GM23338 (cell line): ENCODE measurements around the gene PPFIA4. TPM values are rescaled to one million over a fixed set of nuclear protein-coding genes. Genes with fewer than 3 reads are reported as not detected.
A peak's percentile ranks its signal among the peaks of the same experiment; 100 is the strongest.

Experiments
- ATAC-seq: fragments of 200-7000 bp; cut with Tn5 transposase; 3 replicates; pipeline ENCODE4 v1.9.1; 2020
- DNase-seq: peaks from one replicate; pipeline ENCODE4 v3.0.0-alpha.2; 2015; ENCODE audit warnings: low spot score
- H2AFZ ChIP-seq: fragments of 200-600 bp; sonication (generic); 2 replicates; pipeline ENCODE4 v1.8.0; 2016; ENCODE audit warnings: antibody characterized with exemption, mild to moderate bottlenecking, moderate library complexity
- H3F3A ChIP-seq: fragments of 200-600 bp; sonication (generic); replicated peaks from 2 replicates; pipeline ENCODE4 v1.8.0; 2017; ENCODE audit warnings: antibody characterized with exemption, mixed run types, low read depth
- H3K27ac ChIP-seq: fragments of 200-600 bp; sonication (generic); 2 replicates; pipeline ENCODE4 v1.6.1; 2016; ENCODE audit warnings: low read depth
- H3K27me3 ChIP-seq: fragments of 200-600 bp; sonication (generic); 2 replicates; pipeline ENCODE4 v1.8.0; 2016; ENCODE audit warnings: mild to moderate bottlenecking, mixed run types, moderate library complexity; ENCODE audit not compliant: insufficient read depth
- H3K36me3 ChIP-seq: fragments of 200-600 bp; sonication (generic); 2 replicates; pipeline ENCODE4 v1.8.0; 2016; ENCODE audit warnings: mild to moderate bottlenecking; ENCODE audit not compliant: insufficient read depth
- H3K4me1 ChIP-seq: fragments of 200-600 bp; sonication (generic); 2 replicates; pipeline ENCODE4 v1.8.0; 2016; ENCODE audit warnings: mild to moderate bottlenecking, moderate library complexity; ENCODE audit not compliant: insufficient read depth
- H3K4me2 ChIP-seq: fragments of 200-600 bp; sonication (generic); 2 replicates; pipeline ENCODE4 v1.7.1; 2017; ENCODE audit warnings: mixed run types
- H3K4me3 ChIP-seq: fragments of 200-600 bp; sonication (generic); 2 replicates; pipeline ENCODE4 v1.6.1; 2016; ENCODE audit warnings: mixed run types
- H3K79me2 ChIP-seq: fragments of 200-600 bp; sonication (generic); replicated peaks from 2 replicates; pipeline ENCODE4 v1.8.0; 2017; ENCODE audit warnings: mild to moderate bottlenecking; ENCODE audit not compliant: insufficient read depth
- H3K9me2 ChIP-seq: fragments of 200-600 bp; sonication (generic); 2 replicates; pipeline ENCODE4 v1.8.0; 2017; ENCODE audit not compliant: insufficient read depth
- H4K20me1 ChIP-seq: fragments of 200-600 bp; sonication (generic); replicated peaks from 2 replicates; pipeline ENCODE4 v1.8.0; 2017; ENCODE audit warnings: mild to moderate bottlenecking; ENCODE audit not compliant: insufficient read depth
- H3K27ac Mint-ChIP-seq: 2 replicates; pipeline ENCODE4 v1.8.0; 2020; ENCODE audit warnings: inconsistent platforms, mild to moderate bottlenecking, moderate library complexity, mixed read lengths
- H3K27me3 Mint-ChIP-seq: 3 replicates; pipeline ENCODE4 v1.8.0; 2022; ENCODE audit warnings: low read depth, mild to moderate bottlenecking, moderate library complexity, mixed read lengths, inconsistent platforms; ENCODE audit not compliant: insufficient read depth, poor library complexity
- H3K36me3 Mint-ChIP-seq: 3 replicates; pipeline ENCODE4 v1.8.0; 2021; ENCODE audit warnings: low read depth, mild to moderate bottlenecking, inconsistent platforms, moderate library complexity, mixed read lengths
- H3K4me1 Mint-ChIP-seq: 3 replicates; pipeline ENCODE4 v1.8.0; 2020; ENCODE audit warnings: mild to moderate bottlenecking, inconsistent platforms, mixed read lengths
- H3K4me3 Mint-ChIP-seq: 3 replicates; pipeline ENCODE4 v1.8.0; 2021; ENCODE audit warnings: moderate library complexity, mild to moderate bottlenecking, inconsistent platforms, mixed read lengths
- H3K9me3 Mint-ChIP-seq: 3 replicates; pipeline ENCODE4 v1.8.0; 2020; ENCODE audit warnings: moderate library complexity, mild to moderate bottlenecking, inconsistent platforms, mixed read lengths
- CREB1 ChIP-seq: fragments of 250-450 bp; sonication (Bioruptor Pico); IDR thresholded peaks from 2 replicates; pipeline ENCODE4 v1.5.0; 2020; ENCODE audit warnings: low read depth, mild to moderate bottlenecking, moderate library complexity
- EZH2 ChIP-seq: fragments of 200-600 bp; sonication (generic); IDR thresholded peaks from one replicate; pipeline ENCODE4 v1.8.0; 2017; ENCODE audit warnings: antibody characterized with exemption, mild to moderate bottlenecking, low read depth; ENCODE audit not compliant: unreplicated experiment
- EZH2phosphoT487 ChIP-seq: fragments of 200-600 bp; sonication (generic); IDR thresholded peaks from one replicate; pipeline ENCODE4 v1.8.1; 2018; ENCODE audit warnings: antibody characterized with exemption; ENCODE audit not compliant: unreplicated experiment
- JUNB ChIP-seq: IDR thresholded peaks from one replicate; pipeline ENCODE4 v1.6.1; 2016; ENCODE audit warnings: antibody characterized with exemption; ENCODE audit not compliant: unreplicated experiment
- NANOG ChIP-seq: IDR thresholded peaks from 2 replicates; pipeline ENCODE4 v1.6.1; 2016; ENCODE audit warnings: antibody characterized with exemption, borderline replicate concordance
- POLR2AphosphoS5 ChIP-seq: IDR thresholded peaks from 2 replicates; pipeline ENCODE4 v1.6.1; 2016; ENCODE audit warnings: antibody characterized with exemption, low read depth
- STAT1 ChIP-seq: IDR thresholded peaks from one replicate; pipeline ENCODE4 v1.6.1; 2016; ENCODE audit warnings: antibody characterized with exemption; ENCODE audit not compliant: unreplicated experiment
- ZNF114 ChIP-seq: fragments of 250-450 bp; sonication (Bioruptor Pico); IDR thresholded peaks from 2 replicates; pipeline ENCODE4 v1.5.0; 2020; ENCODE audit warnings: mild to moderate bottlenecking, moderate library complexity
- ZNF331 ChIP-seq: fragments of 250-450 bp; sonication (Bioruptor Pico); IDR thresholded peaks from 2 replicates; pipeline ENCODE4 v1.5.0; 2020; ENCODE audit warnings: low read depth, mild to moderate bottlenecking, moderate library complexity
- polyA plus RNA-seq: library from polyadenylated mRNA; unstranded; fragments of >200 nt; fragmentation: Nextera tagmentation; extraction: Ambion mirVana; gene quantifications from 2 replicates; pipeline ENCODE4 v1.2.1, GENCODE V29; 2016
- total RNA-seq: library from RNA; depleted of rRNA; stranded (reverse); fragments of >200 nt; shearing (Covaris generic); gene quantifications from 2 replicates; pipeline ENCODE4 v1.2.3, GENCODE V29; 2014
- TF ChIP-seq, protein P1 (sequence below): IDR thresholded peaks from one replicate; pipeline ENCODE4 v1.6.1; 2018; ENCODE audit warnings: antibody characterized with exemption; ENCODE audit not compliant: unreplicated experiment
- TF ChIP-seq, protein P2 (sequence below): fragments of 250-450 bp; sonication (Bioruptor Pico); IDR thresholded peaks from 2 replicates; pipeline ENCODE4 v1.5.0; 2020; ENCODE audit warnings: mild to moderate bottlenecking, moderate library complexity
- TF ChIP-seq, protein P3 (sequence below): IDR thresholded peaks from 2 replicates; pipeline ENCODE4 v1.6.1; 2016; ENCODE audit warnings: antibody characterized with exemption
- TF ChIP-seq, protein P4 (sequence below), 2 experiments: fragments of 200-600 bp in 1 of 2; sonication (generic) in 1 of 2; conservative IDR thresholded peaks; 2 replicates each; pipeline versions ENCODE4 v1.5.1 to v1.6.1; 2016 to 2017; ENCODE audit warnings: antibody characterized with exemption in 2 of 2, low read depth in 2 of 2, mild to moderate bottlenecking in 2 of 2, moderate library complexity in 1 of 2

Gene PPFIA4
- total and polyA plus RNA-seq, 2 experiments from 2014 or later = 1.3 to 7.6 TPM

DNA sequence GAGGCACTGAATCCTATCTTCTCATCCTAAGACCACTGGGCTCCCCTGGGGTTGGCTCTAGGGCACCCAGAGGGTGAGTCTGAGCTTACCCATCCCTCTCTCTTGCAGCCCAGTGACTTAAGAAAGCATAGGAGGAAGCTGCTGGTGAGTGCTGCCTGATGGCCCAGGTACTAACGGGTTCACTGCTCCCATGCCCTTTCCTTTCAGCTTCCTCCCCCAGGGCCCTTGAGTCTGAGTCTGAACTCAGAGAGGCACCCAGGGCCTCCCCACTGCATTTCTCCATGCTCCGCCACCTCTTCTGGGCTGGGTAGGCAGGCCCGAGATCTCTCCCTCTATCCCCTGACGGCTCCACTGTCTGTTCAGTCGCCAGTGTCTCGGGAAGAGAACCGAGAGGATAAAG, 29.7 kb downstream of the PPFIA4 start:
- Mint-ChIP-seq H3K27me3 (peaks cover 3% of the 10 kb centered on the region), H3K27ac (no peak overlapping the region), H3K9me3 (no peaks in the 10 kb centered on the region), H3K36me3 (peaks cover 9% of the 10 kb centered on the region), H3K4me3 (no peak overlapping the region), H3K4me1 (peaks cover 54% of the 10 kb centered on the region)
- Histone ChIP-seq H3K27me3 (no peaks in the 10 kb centered on the region), H3K4me3 (no peak overlapping the region), H2AFZ (no peak overlapping the region), H3K4me1 (peaks cover 43% of the 10 kb centered on the region), H3K36me3 (no peaks in the 10 kb centered on the region), H4K20me1 (no peaks in the 10 kb centered on the region), H3K27ac (no peak overlapping the region), H3K79me2 (no peaks in the 10 kb centered on the region), H3K4me2 (peak overlapping the region; percentile 32; the same call in 1 of the 2 replicates), H3K9me2 (no peaks in the 10 kb centered on the region), H3F3A (peaks cover 14% of the 10 kb centered on the region; the same call in 1 of the 2 replicates)
- TF ChIP-seq ZNF331 (no peak), JUNB (no peak), NANOG (no peak), ZNF114 (CRISPR knock-in tag) (no peak), EZH2 (no peak), CREB1 (no peak), STAT1 (no peak), POLR2AphosphoS5 (no peak), EZH2phosphoT487 (no peak)
- TF ChIP-seq, protein P1, sequence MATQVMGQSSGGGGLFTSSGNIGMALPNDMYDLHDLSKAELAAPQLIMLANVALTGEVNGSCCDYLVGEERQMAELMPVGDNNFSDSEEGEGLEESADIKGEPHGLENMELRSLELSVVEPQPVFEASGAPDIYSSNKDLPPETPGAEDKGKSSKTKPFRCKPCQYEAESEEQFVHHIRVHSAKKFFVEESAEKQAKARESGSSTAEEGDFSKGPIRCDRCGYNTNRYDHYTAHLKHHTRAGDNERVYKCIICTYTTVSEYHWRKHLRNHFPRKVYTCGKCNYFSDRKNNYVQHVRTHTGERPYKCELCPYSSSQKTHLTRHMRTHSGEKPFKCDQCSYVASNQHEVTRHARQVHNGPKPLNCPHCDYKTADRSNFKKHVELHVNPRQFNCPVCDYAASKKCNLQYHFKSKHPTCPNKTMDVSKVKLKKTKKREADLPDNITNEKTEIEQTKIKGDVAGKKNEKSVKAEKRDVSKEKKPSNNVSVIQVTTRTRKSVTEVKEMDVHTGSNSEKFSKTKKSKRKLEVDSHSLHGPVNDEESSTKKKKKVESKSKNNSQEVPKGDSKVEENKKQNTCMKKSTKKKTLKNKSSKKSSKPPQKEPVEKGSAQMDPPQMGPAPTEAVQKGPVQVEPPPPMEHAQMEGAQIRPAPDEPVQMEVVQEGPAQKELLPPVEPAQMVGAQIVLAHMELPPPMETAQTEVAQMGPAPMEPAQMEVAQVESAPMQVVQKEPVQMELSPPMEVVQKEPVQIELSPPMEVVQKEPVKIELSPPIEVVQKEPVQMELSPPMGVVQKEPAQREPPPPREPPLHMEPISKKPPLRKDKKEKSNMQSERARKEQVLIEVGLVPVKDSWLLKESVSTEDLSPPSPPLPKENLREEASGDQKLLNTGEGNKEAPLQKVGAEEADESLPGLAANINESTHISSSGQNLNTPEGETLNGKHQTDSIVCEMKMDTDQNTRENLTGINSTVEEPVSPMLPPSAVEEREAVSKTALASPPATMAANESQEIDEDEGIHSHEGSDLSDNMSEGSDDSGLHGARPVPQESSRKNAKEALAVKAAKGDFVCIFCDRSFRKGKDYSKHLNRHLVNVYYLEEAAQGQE = no peak
- TF ChIP-seq, protein P2, sequence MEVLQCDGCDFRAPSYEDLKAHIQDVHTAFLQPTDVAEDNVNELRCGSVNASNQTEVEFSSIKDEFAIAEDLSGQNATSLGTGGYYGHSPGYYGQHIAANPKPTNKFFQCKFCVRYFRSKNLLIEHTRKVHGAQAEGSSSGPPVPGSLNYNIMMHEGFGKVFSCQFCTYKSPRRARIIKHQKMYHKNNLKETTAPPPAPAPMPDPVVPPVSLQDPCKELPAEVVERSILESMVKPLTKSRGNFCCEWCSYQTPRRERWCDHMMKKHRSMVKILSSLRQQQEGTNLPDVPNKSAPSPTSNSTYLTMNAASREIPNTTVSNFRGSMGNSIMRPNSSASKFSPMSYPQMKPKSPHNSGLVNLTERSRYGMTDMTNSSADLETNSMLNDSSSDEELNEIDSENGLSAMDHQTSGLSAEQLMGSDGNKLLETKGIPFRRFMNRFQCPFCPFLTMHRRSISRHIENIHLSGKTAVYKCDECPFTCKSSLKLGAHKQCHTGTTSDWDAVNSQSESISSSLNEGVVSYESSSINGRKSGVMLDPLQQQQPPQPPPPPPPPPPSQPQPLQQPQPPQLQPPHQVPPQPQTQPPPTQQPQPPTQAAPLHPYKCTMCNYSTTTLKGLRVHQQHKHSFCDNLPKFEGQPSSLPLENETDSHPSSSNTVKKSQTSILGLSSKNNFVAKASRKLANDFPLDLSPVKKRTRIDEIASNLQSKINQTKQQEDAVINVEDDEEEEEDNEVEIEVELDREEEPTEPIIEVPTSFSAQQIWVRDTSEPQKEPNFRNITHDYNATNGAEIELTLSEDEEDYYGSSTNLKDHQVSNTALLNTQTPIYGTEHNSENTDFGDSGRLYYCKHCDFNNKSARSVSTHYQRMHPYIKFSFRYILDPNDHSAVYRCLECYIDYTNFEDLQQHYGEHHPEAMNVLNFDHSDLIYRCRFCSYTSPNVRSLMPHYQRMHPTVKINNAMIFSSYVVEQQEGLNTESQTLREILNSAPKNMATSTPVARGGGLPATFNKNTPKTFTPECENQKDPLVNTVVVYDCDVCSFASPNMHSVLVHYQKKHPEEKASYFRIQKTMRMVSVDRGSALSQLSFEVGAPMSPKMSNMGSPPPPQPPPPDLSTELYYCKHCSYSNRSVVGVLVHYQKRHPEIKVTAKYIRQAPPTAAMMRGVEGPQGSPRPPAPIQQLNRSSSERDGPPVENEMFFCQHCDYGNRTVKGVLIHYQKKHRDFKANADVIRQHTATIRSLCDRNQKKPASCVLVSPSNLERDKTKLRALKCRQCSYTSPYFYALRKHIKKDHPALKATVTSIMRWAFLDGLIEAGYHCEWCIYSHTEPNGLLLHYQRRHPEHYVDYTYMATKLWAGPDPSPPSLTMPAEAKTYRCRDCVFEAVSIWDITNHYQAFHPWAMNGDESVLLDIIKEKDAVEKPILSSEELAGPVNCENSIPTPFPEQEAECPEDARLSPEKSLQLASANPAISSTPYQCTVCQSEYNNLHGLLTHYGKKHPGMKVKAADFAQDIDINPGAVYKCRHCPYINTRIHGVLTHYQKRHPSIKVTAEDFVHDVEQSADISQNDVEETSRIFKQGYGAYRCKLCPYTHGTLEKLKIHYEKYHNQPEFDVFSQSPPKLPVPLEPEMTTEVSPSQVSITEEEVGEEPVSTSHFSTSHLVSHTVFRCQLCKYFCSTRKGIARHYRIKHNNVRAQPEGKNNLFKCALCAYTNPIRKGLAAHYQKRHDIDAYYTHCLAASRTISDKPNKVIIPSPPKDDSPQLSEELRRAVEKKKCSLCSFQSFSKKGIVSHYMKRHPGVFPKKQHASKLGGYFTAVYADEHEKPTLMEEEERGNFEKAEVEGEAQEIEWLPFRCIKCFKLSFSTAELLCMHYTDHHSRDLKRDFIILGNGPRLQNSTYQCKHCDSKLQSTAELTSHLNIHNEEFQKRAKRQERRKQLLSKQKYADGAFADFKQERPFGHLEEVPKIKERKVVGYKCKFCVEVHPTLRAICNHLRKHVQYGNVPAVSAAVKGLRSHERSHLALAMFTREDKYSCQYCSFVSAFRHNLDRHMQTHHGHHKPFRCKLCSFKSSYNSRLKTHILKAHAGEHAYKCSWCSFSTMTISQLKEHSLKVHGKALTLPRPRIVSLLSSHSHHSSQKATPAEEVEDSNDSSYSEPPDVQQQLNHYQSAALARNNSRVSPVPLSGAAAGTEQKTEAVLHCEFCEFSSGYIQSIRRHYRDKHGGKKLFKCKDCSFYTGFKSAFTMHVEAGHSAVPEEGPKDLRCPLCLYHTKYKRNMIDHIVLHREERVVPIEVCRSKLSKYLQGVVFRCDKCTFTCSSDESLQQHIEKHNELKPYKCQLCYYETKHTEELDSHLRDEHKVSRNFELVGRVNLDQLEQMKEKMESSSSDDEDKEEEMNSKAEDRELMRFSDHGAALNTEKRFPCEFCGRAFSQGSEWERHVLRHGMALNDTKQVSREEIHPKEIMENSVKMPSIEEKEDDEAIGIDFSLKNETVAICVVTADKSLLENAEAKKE (CRISPR knock-in tag) = no peak
- TF ChIP-seq, protein P3, sequence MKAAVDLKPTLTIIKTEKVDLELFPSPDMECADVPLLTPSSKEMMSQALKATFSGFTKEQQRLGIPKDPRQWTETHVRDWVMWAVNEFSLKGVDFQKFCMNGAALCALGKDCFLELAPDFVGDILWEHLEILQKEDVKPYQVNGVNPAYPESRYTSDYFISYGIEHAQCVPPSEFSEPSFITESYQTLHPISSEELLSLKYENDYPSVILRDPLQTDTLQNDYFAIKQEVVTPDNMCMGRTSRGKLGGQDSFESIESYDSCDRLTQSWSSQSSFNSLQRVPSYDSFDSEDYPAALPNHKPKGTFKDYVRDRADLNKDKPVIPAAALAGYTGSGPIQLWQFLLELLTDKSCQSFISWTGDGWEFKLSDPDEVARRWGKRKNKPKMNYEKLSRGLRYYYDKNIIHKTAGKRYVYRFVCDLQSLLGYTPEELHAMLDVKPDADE = no peak
- TF ChIP-seq, protein P4, sequence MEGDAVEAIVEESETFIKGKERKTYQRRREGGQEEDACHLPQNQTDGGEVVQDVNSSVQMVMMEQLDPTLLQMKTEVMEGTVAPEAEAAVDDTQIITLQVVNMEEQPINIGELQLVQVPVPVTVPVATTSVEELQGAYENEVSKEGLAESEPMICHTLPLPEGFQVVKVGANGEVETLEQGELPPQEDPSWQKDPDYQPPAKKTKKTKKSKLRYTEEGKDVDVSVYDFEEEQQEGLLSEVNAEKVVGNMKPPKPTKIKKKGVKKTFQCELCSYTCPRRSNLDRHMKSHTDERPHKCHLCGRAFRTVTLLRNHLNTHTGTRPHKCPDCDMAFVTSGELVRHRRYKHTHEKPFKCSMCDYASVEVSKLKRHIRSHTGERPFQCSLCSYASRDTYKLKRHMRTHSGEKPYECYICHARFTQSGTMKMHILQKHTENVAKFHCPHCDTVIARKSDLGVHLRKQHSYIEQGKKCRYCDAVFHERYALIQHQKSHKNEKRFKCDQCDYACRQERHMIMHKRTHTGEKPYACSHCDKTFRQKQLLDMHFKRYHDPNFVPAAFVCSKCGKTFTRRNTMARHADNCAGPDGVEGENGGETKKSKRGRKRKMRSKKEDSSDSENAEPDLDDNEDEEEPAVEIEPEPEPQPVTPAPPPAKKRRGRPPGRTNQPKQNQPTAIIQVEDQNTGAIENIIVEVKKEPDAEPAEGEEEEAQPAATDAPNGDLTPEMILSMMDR (conservative IDR thresholded peaks at IDR 0.05; ENCODE audit: low read depth in 2 of 2) = no peak
- DNase-seq = no peak
- no peak for ATAC-seq
